GM18867 (cell line): ENCODE measurements around the gene OXGR1.

Source experiments
- ATAC-seq: cut with Tn5 transposase; IDR thresholded peaks from one replicate; pipeline ENCODE4 v1.9.1; 2021; ENCODE audit warnings: mild to moderate bottlenecking, moderate library complexity; ENCODE audit not compliant: unreplicated experiment

OXGR1 gene

GRCh38 chr13:96966415-96967102, 27.7 kb downstream of the OXGR1 start:
- no peak for ATAC-seq

- ATAC-seq, result no peak
These were observed 30.3 kb downstream of the OXGR1 start for GRCh38 chr13:96963786-96964475.

- no peak for ATAC-seq
These were observed 33.9 kb downstream of the OXGR1 start for GRCh38 chr13:96960379-96960778.

GRCh38 chr13:96958286-96958891, 35.9 kb downstream of the OXGR1 start:
- ATAC-seq, result peak; percentile 68

- ATAC-seq, result no peak
These were observed 41.7 kb downstream of the OXGR1 start for GRCh38 chr13:96952595-96952994.

GRCh38 chr13:96948127-96948526, 46.1 kb downstream of the OXGR1 start:
- no peak for ATAC-seq

GRCh38 chr13:96947343-96947910, 46.8 kb downstream of the OXGR1 start:
- no peak for ATAC-seq

GRCh38 chr13:96946709-96947311, 47.5 kb downstream of the OXGR1 start:
- ATAC-seq, result no peak

GRCh38 chr13:96940961-96941360, 53.3 kb downstream of the OXGR1 start:
- no peak for ATAC-seq

- ATAC-seq, result no peak
These were observed 58.4 kb downstream of the OXGR1 start for GRCh38 chr13:96935901-96936300.
